Fibroblast of lung (primary cell): ENCODE measurements around the gene UTS2B. TPM values are rescaled to one million over a fixed set of nuclear protein-coding genes. Genes with fewer than 3 reads are reported as not detected.

Experiments used
- DNase-seq, 2 donors: peaks; one replicate each; pipeline versions ENCODE4 v3.0.0 to v3.0.0-alpha.2; 2010; ENCODE audit warnings: low read depth in 2 of 2
- H2AFZ ChIP-seq: 2 replicates; pipeline ENCODE4 v1.5.1; 2012; ENCODE audit warnings: low read length, control low read depth, inconsistent platforms
- H3K27ac ChIP-seq: 2 replicates; pipeline ENCODE4 v1.5.1; 2011; ENCODE audit warnings: low read length, control low read depth; ENCODE audit not compliant: insufficient read depth
- H3K27me3 ChIP-seq: 2 replicates; pipeline ENCODE4 v1.5.1; 2011; ENCODE audit warnings: mild to moderate bottlenecking, low read length; ENCODE audit not compliant: control insufficient read depth, insufficient read depth
- H3K36me3 ChIP-seq: 2 replicates; pipeline ENCODE4 v1.5.1; 2011; ENCODE audit warnings: low read length; ENCODE audit not compliant: control insufficient read depth, insufficient read depth
- H3K4me1 ChIP-seq: 2 replicates; pipeline ENCODE4 v1.5.1; 2011; ENCODE audit warnings: low read length; ENCODE audit not compliant: control insufficient read depth, insufficient read depth; ENCODE audit errors: extremely low read depth
- H3K4me2 ChIP-seq: 2 replicates; pipeline ENCODE4 v1.5.1; 2011; ENCODE audit warnings: low read length, control low read depth; ENCODE audit not compliant: insufficient read depth; ENCODE audit errors: extremely low read depth
- H3K4me3 ChIP-seq, 4 experiments: fragments of 200-600 bp in 1 of 4; sonication (generic) in 1 of 4; replicated peaks in 1 of 4; 2 replicates each; pipeline ENCODE4 v1.5.1; 2011 to 2016; ENCODE audit warnings: low read length in 4 of 4, low read depth in 3 of 4, mild to moderate bottlenecking in 3 of 4, control low read depth in 2 of 4, inconsistent platforms in 1 of 4, mixed read lengths in 1 of 4; ENCODE audit not compliant: insufficient read depth in 1 of 4; ENCODE audit errors: control extremely low read depth in 1 of 4
- H3K79me2 ChIP-seq: 2 replicates; pipeline ENCODE4 v1.5.1; 2012; ENCODE audit warnings: mild to moderate bottlenecking, low read length, inconsistent platforms; ENCODE audit not compliant: control insufficient read depth, insufficient read depth
- H3K9ac ChIP-seq: 2 replicates; pipeline ENCODE4 v1.5.1; 2011; ENCODE audit warnings: mild to moderate bottlenecking, low read length, control low read depth; ENCODE audit not compliant: insufficient read depth
- H3K9me3 ChIP-seq: 2 replicates; pipeline ENCODE4 v1.5.1; 2012; ENCODE audit warnings: low read depth, low read length; ENCODE audit not compliant: control insufficient read depth, insufficient read depth
- H4K20me1 ChIP-seq: 2 replicates; pipeline ENCODE4 v1.5.1; 2011; ENCODE audit warnings: low read length; ENCODE audit not compliant: control insufficient read depth, insufficient read depth; ENCODE audit errors: extremely low read depth
- CTCF ChIP-seq, 2 donors: IDR thresholded peaks in 1 of 2; conservative IDR thresholded peaks in 1 of 2; 1 replicate in 1 of 2; 2 replicates in 1 of 2; pipeline ENCODE4 v1.5.1; 2011 to 2012; ENCODE audit warnings: low read length in 2 of 2, control low read depth in 1 of 2, inconsistent platforms in 1 of 2, low read depth in 1 of 2, mild to moderate bottlenecking in 1 of 2
- EZH2 ChIP-seq: IDR thresholded peaks from 2 replicates; pipeline ENCODE4 v1.5.1; 2012; ENCODE audit warnings: low read length, control low read depth, mild to moderate bottlenecking; ENCODE audit errors: missing control alignments
- polyA plus RNA-seq, 2 donors: library from polyadenylated mRNA; depleted of rRNA in 1 of 2; stranded (reverse) in 1 of 2; unstranded in 1 of 2; fragments of >200 nt; gene quantifications; 2 replicates each; pipeline ENCODE4 v1.2.1, GENCODE V29; 2011 to 2012; ENCODE audit warnings: missing spikeins in 1 of 2
- total RNA-seq: library from RNA; depleted of rRNA; stranded (reverse); fragments of >200 nt; gene quantifications from 2 replicates; pipeline ENCODE4 v1.2.1, GENCODE V29; 2014

Gene UTS2B
- total and polyA plus RNA-seq, 2 donors (not counting 1 experiment from before 2014, with no cell fraction given), result 0.99 to 1.3 TPM

GRCh38 chr3:191366675-191367074 lies 36.3 kb upstream of the UTS2B start:
- Histone ChIP-seq H3K27ac (no peak overlapping the region), H3K4me3 (no peak overlapping the region), H3K9ac (no peak overlapping the region), H2AFZ (no peak overlapping the region), H4K20me1 (no peaks in the 10 kb centered on the region), H3K4me1 (no peaks in the 10 kb centered on the region), H3K9me3 (no peaks in the 10 kb centered on the region), H3K4me2 (peak overlapping the region; percentile 15), H3K36me3 (peaks cover 1% of the 10 kb centered on the region), H3K79me2 (peaks cover 2% of the 10 kb centered on the region), H3K27me3 (no peaks in the 10 kb centered on the region)
- peak; percentile 55 to 66 for DNase-seq
- TF ChIP-seq EZH2, result no peak
- no peak for TF ChIP-seq CTCF (conservative IDR thresholded peaks at IDR 0.05 in 1 of 2, IDR thresholded peaks at IDR 0.05 in 1 of 2; ENCODE audit: low read depth in 1 of 2, low read length in 2 of 2)

GRCh38 chr3:191363221-191363620 lies 32.9 kb upstream of the UTS2B start:
- peaks cover 2% of the 10 kb centered on the region for H3K36me3 ChIP-seq
- no peak for DNase-seq
- H3K9ac ChIP-seq, result no peak overlapping the region
- H3K79me2 ChIP-seq, result peaks cover 7% of the 10 kb centered on the region
- no peak overlapping the region for H3K27ac ChIP-seq
- H4K20me1 ChIP-seq, result no peaks in the 10 kb centered on the region
- no peaks in the 10 kb centered on the region for H3K4me1 ChIP-seq
- H3K27me3 ChIP-seq, result no peaks in the 10 kb centered on the region
- no peak overlapping the region for H2AFZ ChIP-seq
- TF ChIP-seq CTCF (conservative IDR thresholded peaks at IDR 0.05 in 1 of 2, IDR thresholded peaks at IDR 0.05 in 1 of 2; ENCODE audit: low read depth in 1 of 2, low read length in 2 of 2) (no peak), EZH2 (no peak)
- H3K9me3 ChIP-seq, result no peaks in the 10 kb centered on the region
- no peak overlapping the region for H3K4me3 ChIP-seq
- H3K4me2 ChIP-seq, result no peak overlapping the region

- Histone ChIP-seq H2AFZ (no peak overlapping the region), H3K79me2 (peaks cover 11% of the 10 kb centered on the region), H4K20me1 (no peaks in the 10 kb centered on the region), H3K4me2 (no peak overlapping the region), H3K9ac (no peak overlapping the region), H3K4me3 (no peak overlapping the region), H3K9me3 (no peaks in the 10 kb centered on the region), H3K4me1 (no peaks in the 10 kb centered on the region), H3K36me3 (peaks cover 4% of the 10 kb centered on the region), H3K27me3 (no peaks in the 10 kb centered on the region), H3K27ac (no peak overlapping the region)
- TF ChIP-seq CTCF (conservative IDR thresholded peaks at IDR 0.05 in 1 of 2, IDR thresholded peaks at IDR 0.05 in 1 of 2; ENCODE audit: low read depth in 1 of 2, low read length in 2 of 2) (no peak), EZH2 (no peak)
- no peak for DNase-seq
Measured at GRCh38 chr3:191362524-191363090, 32.3 kb upstream of the UTS2B start.
